HCT116 (cell line): ENCODE results near the gene ARHGEF1. TPM values are rescaled to one million over a fixed set of nuclear protein-coding genes. Genes with fewer than 3 reads are reported as not detected.

Source experiments
- ATAC-seq: fragments of 200-7000 bp; cut with Tn5 transposase; 2 replicates; pipeline ENCODE4 v1.9.1; 2020; ENCODE audit warnings: mild to moderate bottlenecking, moderate library complexity
- BruUV-seq: library from RNA; stranded (reverse); fragments of 400-500 nt; replicated peaks from 2 replicates; lab custom pipeline; 2021; lab: Mats Ljungman, UMichigan
- CTCF ChIA-PET: fragments of 300-600 bp; sonication (Branson Sonifier 250); formaldehyde crosslinking; loops from one replicate; lab custom pipeline; 2021; ENCODE audit warnings: antibody characterized with exemption; lab: Charles Lee
- POLR2A ChIA-PET: fragments of 300-600, 350-600 bp; sonication (Branson Sonifier 250); formaldehyde crosslinking; loops from one replicate; lab custom pipeline; 2021; ENCODE audit warnings: antibody characterized with exemption; lab: Charles Lee
- RAD21 ChIA-PET, 2 experiments: fragments of 300-600 bp; sonication (Branson Sonifier 250); formaldehyde crosslinking; loops; one replicate each; lab custom pipeline; 2023; ENCODE audit warnings: low total read pairs in 2 of 2; ENCODE audit not compliant: uncharacterized antibody in 2 of 2, unreplicated experiment in 2 of 2, low non-redundant PET in 1 of 2; lab: Charles Lee
- DNase-seq: peaks from one replicate; pipeline ENCODE4 v3.0.0-alpha.2; 2010; ENCODE audit warnings: low read depth, low spot score
- H2AFZ ChIP-seq: fragments of 200-600 bp; shearing (Covaris generic), sonication (generic); 2 replicates; pipeline ENCODE4 v1.6.1; 2017; ENCODE audit warnings: low read depth, mixed run types, mixed read lengths, antibody characterized with exemption, low read length; ENCODE audit not compliant: poor library complexity, severe bottlenecking
- H3K27ac ChIP-seq: 2 replicates; pipeline ENCODE4 v1.5.1; 2012; ENCODE audit warnings: low read depth, low read length
- H3K27me3 ChIP-seq: fragments of 200-600 bp; sonication (generic); 2 replicates; pipeline ENCODE4 v1.6.1; 2016; ENCODE audit warnings: mixed run types, low read length, mixed read lengths; ENCODE audit not compliant: insufficient read depth
- H3K36me3 ChIP-seq, 2 experiments: fragments of 200-500 bp in 1 of 2; fragments of 200-600 bp in 1 of 2; sonication (Bioruptor generic) in 1 of 2; sonication (generic) in 1 of 2; 2 replicates each; pipeline versions ENCODE4 v1.5.1 to v1.6.1; 2014 to 2016; ENCODE audit warnings: low read length in 2 of 2, inconsistent platforms in 1 of 2, mixed read lengths in 1 of 2, mixed run types in 1 of 2; ENCODE audit not compliant: insufficient read depth in 2 of 2, control insufficient read depth in 1 of 2
- H3K4me1 ChIP-seq, 2 experiments: fragments of 200-600 bp in 1 of 2; sonication (generic) in 1 of 2; 2 replicates each; pipeline versions ENCODE4 v1.5.1 to v1.6.1; 2012 to 2017; ENCODE audit warnings: low read length in 2 of 2, inconsistent platforms in 1 of 2, mild to moderate bottlenecking in 1 of 2, mixed read lengths in 1 of 2, mixed run types in 1 of 2, moderate library complexity in 1 of 2; ENCODE audit not compliant: insufficient read depth in 2 of 2, control insufficient read depth in 1 of 2
- H3K4me2 ChIP-seq: fragments of 200-600 bp; sonication (generic); 2 replicates; pipeline ENCODE4 v1.6.1; 2017; ENCODE audit warnings: mixed run types, low read length, mixed read lengths
- H3K4me3 ChIP-seq, 2 experiments: fragments of 200-600 bp in 1 of 2; sonication (generic) in 1 of 2; replicated peaks in 1 of 2; 2 replicates each; pipeline ENCODE4 v1.5.1; 2011 to 2016; ENCODE audit warnings: low read length in 2 of 2, control low read depth in 1 of 2, low read depth in 1 of 2, mild to moderate bottlenecking in 1 of 2, mixed read lengths in 1 of 2, mixed run types in 1 of 2
- H3K79me2 ChIP-seq: fragments of 200-600 bp; sonication (generic); 2 replicates; pipeline ENCODE4 v1.6.1; 2017; ENCODE audit warnings: mild to moderate bottlenecking, mixed run types, low read length, moderate library complexity, mixed read lengths; ENCODE audit not compliant: insufficient read depth
- H3K9ac ChIP-seq: fragments of 200-600 bp; sonication (generic); 2 replicates; pipeline ENCODE4 v1.6.1; 2016; ENCODE audit warnings: low read length, mixed read lengths
- H3K9me2 ChIP-seq: fragments of 200-600 bp; sonication (generic), shearing (Covaris generic); 2 replicates; pipeline ENCODE4 v1.6.1; 2017; ENCODE audit warnings: mixed run types, mild to moderate bottlenecking, moderate library complexity; ENCODE audit not compliant: insufficient read depth
- H3K9me3 ChIP-seq, 2 experiments: fragments of 200-500 bp in 1 of 2; fragments of 200-600 bp in 1 of 2; sonication (Bioruptor generic) in 1 of 2; sonication (generic) in 1 of 2; 2 replicates each; pipeline ENCODE4 v1.6.1; 2014 to 2017; ENCODE audit warnings: low read length in 2 of 2, mixed read lengths in 2 of 2, inconsistent platforms in 1 of 2, low read depth in 1 of 2, mild to moderate bottlenecking in 1 of 2, mixed run types in 1 of 2, moderate library complexity in 1 of 2; ENCODE audit not compliant: control insufficient read depth in 1 of 2, insufficient read depth in 1 of 2
- H4K20me1 ChIP-seq: fragments of 200-600 bp; sonication (generic), shearing (Covaris generic); 2 replicates; pipeline ENCODE4 v1.6.1; 2017; ENCODE audit warnings: mixed run types, mild to moderate bottlenecking, moderate library complexity; ENCODE audit not compliant: insufficient read depth
- ATF3 ChIP-seq: IDR thresholded peaks from 2 replicates; pipeline ENCODE4 v1.6.1; 2012
- CTCF ChIP-seq, 3 experiments: fragments of 200-600 bp in 1 of 3; sonication (generic) in 1 of 3; IDR thresholded peaks in 2 of 3; conservative IDR thresholded peaks in 1 of 3; 2 replicates each; pipeline ENCODE4 v1.5.1; 2012 to 2017; ENCODE audit warnings: low read depth in 2 of 3, low read length in 2 of 3, antibody characterized with exemption in 1 of 3, borderline replicate concordance in 1 of 3, control low read depth in 1 of 3, mild to moderate bottlenecking in 1 of 3, mixed read lengths in 1 of 3, mixed run types in 1 of 3, moderate library complexity in 1 of 3; ENCODE audit not compliant: insufficient read depth in 1 of 3
- ELF1 ChIP-seq: IDR thresholded peaks from 2 replicates; pipeline ENCODE4 v1.6.1; 2012; ENCODE audit warnings: low read depth, borderline replicate concordance
- JUND ChIP-seq: IDR thresholded peaks from 2 replicates; pipeline ENCODE4 v1.6.1; 2012
- MAX ChIP-seq: IDR thresholded peaks from 2 replicates; pipeline ENCODE4 v1.6.1; 2012
- REST ChIP-seq: IDR thresholded peaks from 2 replicates; pipeline ENCODE4 v1.6.1; 2012; ENCODE audit warnings: low read depth
- SIN3A ChIP-seq: IDR thresholded peaks from 2 replicates; pipeline ENCODE4 v1.6.1; 2012; ENCODE audit warnings: low read depth
- SP1 ChIP-seq: IDR thresholded peaks from 2 replicates; pipeline ENCODE4 v1.6.1; 2012; ENCODE audit warnings: low read depth
- YY1 ChIP-seq: IDR thresholded peaks from 2 replicates; pipeline ENCODE4 v1.6.1; 2011; ENCODE audit warnings: low read length, low read depth, moderate library complexity, mild to moderate bottlenecking; ENCODE audit not compliant: insufficient replicate concordance; ENCODE audit errors: extremely low read depth
- ZBTB33 ChIP-seq: IDR thresholded peaks from 2 replicates; pipeline ENCODE4 v1.6.1; 2011; ENCODE audit warnings: mild to moderate bottlenecking, low read length, moderate library complexity; ENCODE audit not compliant: insufficient replicate concordance; ENCODE audit errors: extremely low read depth
- ZNF274 ChIP-seq: fragments of 200-500 bp; sonication (Bioruptor generic); IDR thresholded peaks from 2 replicates; pipeline ENCODE4 v1.6.1; 2014; ENCODE audit warnings: mild to moderate bottlenecking, low read depth, low read length, inconsistent platforms
- intact Hi-C: fragments of 100-400 bp; cut with micrococcal nuclease; formaldehyde crosslinking; loops from 2 replicates; pipeline ENCODE4 v1.10.0; 2022
- total RNA-seq: library from RNA; stranded (reverse); gene quantifications from one replicate; pipeline ENCODE4 v1.2.1, GENCODE V29; 2021; ENCODE audit not compliant: unreplicated experiment

Gene ARHGEF1
- total RNA-seq, 1 experiment from 2014 or later, result 110 TPM

GRCh38 chr19:41897181-41897580 is 14.2 kb downstream of the ARHGEF1 start:
- Histone ChIP-seq H3K36me3 (peaks cover 32 to 33% of the 10 kb centered on the region in 2 experiments; a peak in 3 of 4 replicates), H4K20me1 (no peaks in the 10 kb centered on the region), H3K79me2 (no peaks in the 10 kb centered on the region), H3K4me2 (no peak overlapping the region), H3K4me3 (no peak overlapping the region), H3K27me3 (no peaks in the 10 kb centered on the region), H3K9me3 (no peaks in the 10 kb centered on the region), H3K4me1 (no peaks in the 10 kb centered on the region), H2AFZ (no peak overlapping the region), H3K9ac (no peak overlapping the region), H3K9me2 (no peaks in the 10 kb centered on the region), H3K27ac (no peak overlapping the region)
- no TSS peak for BruUV-seq
- TF ChIP-seq MAX, result no peak
- no peak for TF ChIP-seq REST
- TF ChIP-seq YY1, result no peak
- no peak for TF ChIP-seq SP1
- TF ChIP-seq ATF3, result no peak
- TF ChIP-seq SIN3A, result no peak
- no peak for TF ChIP-seq ZBTB33
- no peak for TF ChIP-seq JUND
- no peak for TF ChIP-seq CTCF (IDR thresholded peaks at IDR 0.05 in 2 of 3, conservative IDR thresholded peaks at IDR 0.05 in 1 of 3; ENCODE audit: borderline replicate concordance in 1 of 3, insufficient read depth in 1 of 3, low read depth in 2 of 3, low read length in 2 of 3)
- TF ChIP-seq ZNF274, result no peak
- TF ChIP-seq ELF1, result no peak
- RAD21 ChIA-PET, result no interaction called here
- no peak for DNase-seq
- no peak for ATAC-seq
- intact Hi-C loops, result no loop called here
- CTCF ChIA-PET, result no interaction called here
- POLR2A ChIA-PET, result no interaction called here
